Small intestine (tissue), 7 donors: ENCODE results near the gene EPS8L1. TPM values are rescaled to one million over a fixed set of nuclear protein-coding genes. Genes with fewer than 3 reads are reported as not detected.
A peak's percentile ranks its signal among the peaks of the same experiment; 100 is the strongest.
"Not testable (repeated sequence)": the region's sequence is repeated elsewhere in the genome, so short reads cannot be mapped to it uniquely, and the experiment has no call there.

Experiments used
- DNase-seq, 2 donors: peaks; one replicate each; pipeline versions ENCODE4 v3.0.0 to v3.0.0-alpha.2; 2013
- FAIRE-seq: peaks from 2 replicates; lab custom pipeline; 2012; peaks lifted over from hg19 to GRCh38; lab: Jason Lieb, UNC
- H3K27ac ChIP-seq, 3 donors: one replicate each; pipeline ENCODE4 v1.5.1; 2013; ENCODE audit warnings: low read length in 2 of 3, mild to moderate bottlenecking in 2 of 3, control low read depth in 1 of 3, inconsistent platforms in 1 of 3, low read depth in 1 of 3, moderate library complexity in 1 of 3
- H3K27me3 ChIP-seq, 3 donors: one replicate each; pipeline ENCODE4 v1.6.1; 2013; ENCODE audit warnings: low read length in 3 of 3, inconsistent platforms in 1 of 3; ENCODE audit not compliant: control insufficient read depth in 3 of 3, insufficient read depth in 3 of 3
- H3K36me3 ChIP-seq, 3 donors: one replicate each; pipeline ENCODE4 v1.6.1; 2013; ENCODE audit warnings: low read length in 3 of 3, inconsistent platforms in 1 of 3, low read depth in 1 of 3, mild to moderate bottlenecking in 1 of 3, moderate library complexity in 1 of 3; ENCODE audit not compliant: control insufficient read depth in 3 of 3, insufficient read depth in 2 of 3
- H3K4me1 ChIP-seq, 3 donors: one replicate each; pipeline ENCODE4 v1.6.1; 2013; ENCODE audit warnings: low read length in 2 of 3, inconsistent platforms in 1 of 3, low read depth in 1 of 3, mild to moderate bottlenecking in 1 of 3, moderate library complexity in 1 of 3; ENCODE audit not compliant: control insufficient read depth in 3 of 3, insufficient read depth in 2 of 3
- H3K4me3 ChIP-seq, 3 donors: one replicate each; pipeline ENCODE4 v1.5.1; 2013; ENCODE audit warnings: low read length in 3 of 3, control low read depth in 1 of 3, inconsistent platforms in 1 of 3, low read depth in 1 of 3, mild to moderate bottlenecking in 1 of 3, moderate library complexity in 1 of 3
- H3K9me3 ChIP-seq, 2 donors: one replicate each; pipeline ENCODE4 v1.6.1; 2013; ENCODE audit warnings: low read depth in 1 of 2, low read length in 1 of 2; ENCODE audit not compliant: control insufficient read depth in 2 of 2, insufficient read depth in 1 of 2
- WGBS, 3 donors: extraction: QIAGEN DNeasy Blood & Tissue Kit; methylation state at CpG; one replicate each; pipeline ENCODE4 v1.1.7; 2013; 5-methylcytosine and 5-hydroxymethylcytosine counted together
- polyA plus RNA-seq, 4 donors: library from polyadenylated mRNA; stranded (reverse) in 3 of 4; unstranded in 1 of 4; fragments of 200-250 nt in 3 of 4; fragments of 120-200 nt in 1 of 4; gene quantifications; one replicate each; pipeline versions ENCODE4 v1.2.1 to v1.2.3, GENCODE V29; 2013
- donor health status: healthy with polysubstance abuse.
- donor health status: control.
- donor health status: control.
- donor health status: Bipolar disorder and iron deficiency.
- donor health status: healthy.

EPS8L1 gene
- polyA plus RNA-seq, 4 donors, result 11.7 to 23.8 (median 19.1) TPM

GRCh38 chr19:55058781-55059610, 16.7 kb upstream of the EPS8L1 start:
- WGBS, 3 donors, result 95 to 97% (median 96%) methylated on average over 23 of the region's 23 CpGs
- Histone ChIP-seq H3K27ac (no peak overlapping the region), H3K36me3 (peaks cover 7 to 28% (median 16%) of the 10 kb centered on the region in 3 donors), H3K4me1 (no peaks in the 10 kb centered on the region), H3K27me3 (no peaks in the 10 kb centered on the region), H3K9me3 (no peaks in the 10 kb centered on the region), H3K4me3 (no peak overlapping the region)
- DNase-seq, result no peak
- no peak for FAIRE-seq

- FAIRE-seq, H3K9me3 ChIP-seq, H3K4me1 ChIP-seq, DNase-seq, H3K4me3 ChIP-seq, H3K27me3 ChIP-seq, H3K27ac ChIP-seq: not testable (repeated sequence)
- H3K36me3 ChIP-seq, result peaks cover 5 to 25% (median 12%) of the 10 kb centered on the region in 3 donors
- 86 to 90% (median 89%) methylated on average over 9 of the region's 9 CpGs for WGBS, 3 donors
These were observed 15.4 kb upstream of the EPS8L1 start for GRCh38 chr19:55060287-55060686.

GRCh38 chr19:55062735-55063491, 12.8 kb upstream of the EPS8L1 start, which contains the start of gene RDH13:
TSS of gene RDH13 (minus strand) at chr19:55063148. CDS start at chr19:55063032, 116 bp downstream.
- WGBS, 3 donors, result 0 to 1% (median 0%) methylated on average over 62 to 70 of the region's 70 CpGs
- DNase-seq (peak; percentile 94 to 96), FAIRE-seq (no peak)
- H3K4me1 ChIP-seq, result no peaks in the 10 kb centered on the region
- H3K4me3 ChIP-seq, result peak within 1 kb of the TSS; percentile 50 to 98 (median 86)
- peaks cover 3 to 6% (median 6%) of the 10 kb centered on the region in 3 donors for H3K36me3 ChIP-seq
- H3K27ac ChIP-seq, result peak within 1 kb of the TSS in 2 of 3 donors; percentile 70 to 72
- H3K9me3 ChIP-seq, result no peaks in the 10 kb centered on the region
- peaks cover 0 to 2% (median 0%) of the 10 kb centered on the region in 3 donors for H3K27me3 ChIP-seq

- Histone ChIP-seq H3K36me3 (peaks cover 3 to 6% (median 4%) of the 10 kb centered on the region in 3 donors), H3K27me3 (peaks cover 0 to 2% (median 0%) of the 10 kb centered on the region in 3 donors), H3K4me1 (no peaks in the 10 kb centered on the region), H3K9me3 (no peaks in the 10 kb centered on the region), H3K4me3 (no peak overlapping the region), H3K27ac (no peak overlapping the region)
- FAIRE-seq, result no peak
- WGBS, 3 donors, result 45 to 79% (median 56%) methylated on average over 1 to 3 of the region's 3 CpGs
- no peak for DNase-seq
These were observed 12.2 kb upstream of the EPS8L1 start for GRCh38 chr19:55063492-55063843.

GRCh38 chr19:55065516-55065915, 10.2 kb upstream of the EPS8L1 start:
- not testable (repeated sequence) for FAIRE-seq, DNase-seq
- 81 to 89% (median 84%) methylated on average over 9 of the region's 9 CpGs for WGBS, 3 donors

GRCh38 chr19:55066107-55066709, 9.5 kb upstream of the EPS8L1 start:
- DNase-seq (no peak), FAIRE-seq (no peak)
- H3K36me3 ChIP-seq, result no peaks in the 10 kb centered on the region
- H3K27ac ChIP-seq, result no peak overlapping the region
- H3K4me3 ChIP-seq, result no peak overlapping the region
- no peaks in the 10 kb centered on the region for H3K9me3 ChIP-seq
- peaks cover 0 to 6% (median 2%) of the 10 kb centered on the region in 3 donors for H3K27me3 ChIP-seq
- 3 to 27% (median 11%) methylated on average over 2 of the region's 2 CpGs for WGBS, 3 donors
- H3K4me1 ChIP-seq, result peaks cover 0 to 5% (median 0%) of the 10 kb centered on the region in 3 donors

More at GRCh38 chr19:55065516-55065915, 10.2 kb upstream of the EPS8L1 start:
- not testable (repeated sequence) for H3K9me3 ChIP-seq, H3K4me3 ChIP-seq, H3K4me1 ChIP-seq, H3K27ac ChIP-seq, H3K27me3 ChIP-seq, H3K36me3 ChIP-seq

GRCh38 chr19:55067869-55068268, 7.8 kb upstream of the EPS8L1 start:
- Histone ChIP-seq H3K9me3 (no peaks in the 10 kb centered on the region), H3K4me1 (peaks cover 0 to 5% (median 0%) of the 10 kb centered on the region in 3 donors), H3K4me3 (no peak overlapping the region), H3K27ac (no peak overlapping the region), H3K27me3 (peaks cover 0 to 6% (median 2%) of the 10 kb centered on the region in 3 donors), H3K36me3 (no peaks in the 10 kb centered on the region)
- WGBS, 3 donors, result 26 to 34% (median 27%) methylated on average over 3 of the region's 3 CpGs
- FAIRE-seq, result no peak
- no peak for DNase-seq
